Fibroblast of villous mesenchyme (primary cell): ENCODE data around the gene UNCX. TPM values are rescaled to one million over a fixed set of nuclear protein-coding genes. Genes with fewer than 3 reads are reported as not detected.
"Not testable (repeated sequence)": the region's sequence is repeated elsewhere in the genome, so short reads cannot be mapped to it uniquely, and the experiment has no call there.

ENCODE experiments used
- DNase-seq: peaks from one replicate; pipeline ENCODE4 v3.0.0-alpha.2; 2010; ENCODE audit warnings: low read depth
- H3K4me3 ChIP-seq: 2 replicates; pipeline ENCODE4 v1.5.1; 2011; ENCODE audit warnings: low read depth, mild to moderate bottlenecking, low read length
- total RNA-seq: library from RNA; depleted of rRNA; stranded (reverse); fragments of >200 nt; gene quantifications from 2 replicates; pipeline ENCODE4 v1.2.3, GENCODE V29; 2012
- TF ChIP-seq, protein P1 (sequence below): IDR thresholded peaks from 2 replicates; pipeline ENCODE4 v1.5.1; 2012; ENCODE audit warnings: low read depth, mild to moderate bottlenecking, low read length; ENCODE audit not compliant: insufficient read depth

UNCX gene
- total RNA-seq, 1 donor: not detected

- TF ChIP-seq, protein P1, sequence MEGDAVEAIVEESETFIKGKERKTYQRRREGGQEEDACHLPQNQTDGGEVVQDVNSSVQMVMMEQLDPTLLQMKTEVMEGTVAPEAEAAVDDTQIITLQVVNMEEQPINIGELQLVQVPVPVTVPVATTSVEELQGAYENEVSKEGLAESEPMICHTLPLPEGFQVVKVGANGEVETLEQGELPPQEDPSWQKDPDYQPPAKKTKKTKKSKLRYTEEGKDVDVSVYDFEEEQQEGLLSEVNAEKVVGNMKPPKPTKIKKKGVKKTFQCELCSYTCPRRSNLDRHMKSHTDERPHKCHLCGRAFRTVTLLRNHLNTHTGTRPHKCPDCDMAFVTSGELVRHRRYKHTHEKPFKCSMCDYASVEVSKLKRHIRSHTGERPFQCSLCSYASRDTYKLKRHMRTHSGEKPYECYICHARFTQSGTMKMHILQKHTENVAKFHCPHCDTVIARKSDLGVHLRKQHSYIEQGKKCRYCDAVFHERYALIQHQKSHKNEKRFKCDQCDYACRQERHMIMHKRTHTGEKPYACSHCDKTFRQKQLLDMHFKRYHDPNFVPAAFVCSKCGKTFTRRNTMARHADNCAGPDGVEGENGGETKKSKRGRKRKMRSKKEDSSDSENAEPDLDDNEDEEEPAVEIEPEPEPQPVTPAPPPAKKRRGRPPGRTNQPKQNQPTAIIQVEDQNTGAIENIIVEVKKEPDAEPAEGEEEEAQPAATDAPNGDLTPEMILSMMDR: no peak
- DNase-seq: no peak
- no peak overlapping the region for H3K4me3 ChIP-seq
Observed at GRCh38 chr7:1256621-1257020, 23.9 kb downstream of the UNCX start.

DNA sequence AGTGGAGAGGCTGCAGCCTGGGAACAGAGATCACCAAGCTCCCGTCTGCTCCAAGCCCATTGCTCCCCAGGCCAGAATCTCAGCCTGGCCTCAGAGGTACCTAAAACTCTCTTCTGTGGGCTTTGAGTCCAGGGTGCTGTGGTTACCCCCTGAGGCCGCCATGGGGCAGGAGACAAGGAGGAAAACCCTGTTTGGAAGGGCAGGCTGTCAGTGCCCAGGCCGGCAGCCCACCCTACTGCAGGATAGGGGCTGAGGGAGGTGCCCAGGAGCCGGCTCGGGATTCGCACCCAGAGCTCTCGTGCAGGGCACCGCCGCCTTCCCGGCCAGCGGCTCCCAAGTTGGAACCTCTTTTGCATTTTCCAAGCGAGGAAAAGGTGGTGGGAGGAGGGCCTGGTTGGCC is 24.5 kb downstream of the UNCX start:
- DNase-seq: no peak
- no peak overlapping the region for H3K4me3 ChIP-seq
- TF ChIP-seq, protein P1: no peak

DNA sequence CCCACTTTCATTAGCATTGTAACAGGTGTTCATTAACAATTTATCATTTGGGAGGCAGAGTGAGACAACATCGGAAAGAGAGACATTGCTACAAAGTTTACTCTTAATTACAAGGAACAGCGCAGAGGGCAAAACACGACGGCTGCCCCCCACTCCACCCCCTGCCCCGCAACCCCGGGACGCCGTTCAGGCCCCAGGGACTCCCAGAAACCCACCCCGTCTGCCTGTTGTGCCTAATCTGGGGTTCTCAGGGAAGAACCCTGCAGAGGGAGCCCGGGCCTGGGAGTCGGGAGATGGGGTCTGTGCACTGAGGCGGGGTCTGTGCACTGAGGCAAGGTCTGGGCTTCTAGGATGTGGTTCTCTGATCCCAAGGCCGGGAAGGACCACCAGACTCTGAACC is 25.2 kb downstream of the UNCX start:
- DNase-seq: no peak
- TF ChIP-seq, protein P1: no peak
- H3K4me3 ChIP-seq: no peak overlapping the region

DNA sequence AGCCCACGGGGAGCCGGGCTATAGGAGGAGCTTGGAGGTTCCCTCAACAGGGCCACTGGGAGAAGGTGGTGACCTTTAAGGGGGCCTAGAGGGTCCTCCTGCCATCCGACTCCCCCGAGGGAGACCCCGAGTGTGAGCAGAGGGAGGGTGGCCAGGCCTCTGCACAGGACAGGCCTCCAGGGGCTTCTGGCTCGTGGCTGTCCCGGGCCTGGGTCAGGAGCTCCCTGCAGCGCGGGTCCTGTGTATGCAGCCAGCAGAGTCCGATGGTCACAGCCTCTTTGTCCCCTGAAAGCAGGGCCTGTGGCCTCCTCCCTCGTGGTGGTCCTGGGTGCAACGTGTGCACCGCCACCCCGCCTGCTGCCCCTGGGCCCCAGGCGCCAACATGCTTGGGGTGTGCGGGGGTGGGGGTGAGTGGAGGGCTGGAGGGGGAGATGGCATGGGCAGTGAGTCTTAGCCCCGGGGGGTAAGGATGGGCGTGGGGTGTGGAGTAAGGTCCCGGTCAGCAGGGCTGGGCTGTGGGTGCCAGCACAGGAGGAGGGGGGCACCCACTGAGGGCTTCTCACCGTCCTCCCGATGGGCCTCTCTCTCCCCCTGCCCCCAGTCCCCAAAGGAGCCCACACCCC is 27.1 kb downstream of the UNCX start:
- H3K4me3 ChIP-seq: no peak overlapping the region
- TF ChIP-seq, protein P1: no peak
- no peak for DNase-seq

GRCh38 chr7:1260244-1260635 is 27.6 kb downstream of the UNCX start:
- TF ChIP-seq, protein P1: no peak
- H3K4me3 ChIP-seq: no peak overlapping the region
- no peak for DNase-seq

- not testable (repeated sequence) for DNase-seq, H3K4me3 ChIP-seq
Observed at GRCh38 chr7:1261036-1261435, 28.4 kb downstream of the UNCX start.

GRCh38 chr7:1262441-1262840 is 29.8 kb downstream of the UNCX start:
- no peak overlapping the region for H3K4me3 ChIP-seq
- TF ChIP-seq, protein P1: no peak
- no peak for DNase-seq
